ENCODE results near the gene DDX56. TPM values are rescaled to one million over a fixed set of nuclear protein-coding genes. Genes with fewer than 3 reads are reported as not detected.
A peak's percentile ranks its signal among the peaks of the same experiment; 100 is the strongest.
"Not testable (repeated sequence)": the region's sequence is repeated elsewhere in the genome, so short reads cannot be mapped to it uniquely, and the experiment has no call there.

Gene DDX56
- total RNA-seq, 2 donors from 2014 or later, result 41.1 to 90.6 TPM

DNA sequence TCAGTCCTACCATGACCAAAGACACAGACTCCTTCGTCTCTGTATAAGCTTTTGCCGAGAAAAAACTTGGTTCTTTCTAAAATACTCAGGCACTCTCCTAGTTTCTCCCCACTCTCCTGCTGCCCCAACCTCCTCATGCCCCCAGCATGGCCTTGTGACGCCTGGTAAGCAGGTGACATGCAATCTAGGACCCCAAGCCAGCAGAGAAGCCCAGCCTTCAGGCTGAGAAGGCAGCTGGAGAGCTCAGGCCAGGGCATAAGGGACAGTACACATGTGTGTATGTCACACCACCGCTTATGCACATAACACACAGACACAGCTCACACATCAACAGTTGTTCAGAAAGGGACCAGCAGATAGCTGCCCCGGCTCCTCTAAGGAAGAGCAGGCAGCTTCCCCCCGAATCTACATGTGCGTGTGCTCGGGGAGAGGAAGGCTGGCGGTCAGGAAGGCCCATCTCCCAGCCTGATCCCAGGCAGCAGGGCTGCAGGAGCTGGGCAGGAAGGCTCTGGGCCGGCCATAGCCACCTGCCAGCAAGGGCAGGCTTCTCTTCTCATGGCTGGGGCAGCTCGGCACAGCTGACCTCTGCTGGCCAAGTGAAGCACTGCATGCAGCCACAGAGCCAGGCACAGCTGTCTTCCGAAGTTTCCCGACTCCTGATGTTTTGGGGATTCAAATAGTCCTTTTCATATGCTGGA, 8.5 kb downstream of the DDX56 start:
- H3K36me3 ChIP-seq, result peaks cover 26% of the 10 kb centered on the region

DNA sequence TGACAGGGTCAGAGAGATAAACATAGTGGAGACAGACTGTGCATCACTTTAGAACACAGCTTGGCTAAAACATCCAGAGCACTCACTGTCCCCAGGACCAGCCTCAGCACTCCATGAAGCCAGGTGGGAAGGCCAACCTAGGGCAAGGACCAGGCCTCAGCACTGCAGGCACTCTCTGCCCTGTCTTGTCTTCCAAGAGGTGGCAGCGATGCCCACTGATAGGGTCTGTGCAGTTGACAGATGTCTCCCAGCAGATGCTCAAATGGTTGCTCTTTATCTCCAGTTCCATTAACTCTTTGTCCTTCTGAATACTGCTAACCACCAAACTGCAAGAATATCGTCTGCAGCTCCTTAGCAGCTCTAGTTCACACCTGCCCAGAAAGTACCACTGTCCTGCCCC, 9.1 kb downstream of the DDX56 start:
- Histone ChIP-seq H3K27me3 (no peaks in the 10 kb centered on the region), H3K4me1 (no peaks in the 10 kb centered on the region), H3K9ac (ENCODE audit: low read depth in 2 of 2, low read length in 2 of 2) (no peak overlapping the region), H3K9me3 (no peaks in the 10 kb centered on the region), H3K4me3 (no peak overlapping the region), H3K27ac (no peak overlapping the region), H3K36me3 (peaks cover 20% of the 10 kb centered on the region)
- TF ChIP-seq, protein P1, sequence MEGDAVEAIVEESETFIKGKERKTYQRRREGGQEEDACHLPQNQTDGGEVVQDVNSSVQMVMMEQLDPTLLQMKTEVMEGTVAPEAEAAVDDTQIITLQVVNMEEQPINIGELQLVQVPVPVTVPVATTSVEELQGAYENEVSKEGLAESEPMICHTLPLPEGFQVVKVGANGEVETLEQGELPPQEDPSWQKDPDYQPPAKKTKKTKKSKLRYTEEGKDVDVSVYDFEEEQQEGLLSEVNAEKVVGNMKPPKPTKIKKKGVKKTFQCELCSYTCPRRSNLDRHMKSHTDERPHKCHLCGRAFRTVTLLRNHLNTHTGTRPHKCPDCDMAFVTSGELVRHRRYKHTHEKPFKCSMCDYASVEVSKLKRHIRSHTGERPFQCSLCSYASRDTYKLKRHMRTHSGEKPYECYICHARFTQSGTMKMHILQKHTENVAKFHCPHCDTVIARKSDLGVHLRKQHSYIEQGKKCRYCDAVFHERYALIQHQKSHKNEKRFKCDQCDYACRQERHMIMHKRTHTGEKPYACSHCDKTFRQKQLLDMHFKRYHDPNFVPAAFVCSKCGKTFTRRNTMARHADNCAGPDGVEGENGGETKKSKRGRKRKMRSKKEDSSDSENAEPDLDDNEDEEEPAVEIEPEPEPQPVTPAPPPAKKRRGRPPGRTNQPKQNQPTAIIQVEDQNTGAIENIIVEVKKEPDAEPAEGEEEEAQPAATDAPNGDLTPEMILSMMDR (IDR thresholded peaks at IDR 0.05), result no peak
- intact Hi-C loops (cut with DNase I), result loop anchor here (2.0 to 5.0 kb wide), 2 partner anchors 72 to 324 kb away; partner anchors contain the start of gene NUDCD3
- no peak for DNase-seq

More for the DNA sequence above, 8.5 kb downstream of the DDX56 start:
- no peak overlapping the region for H3K4me3 ChIP-seq
- H3K27ac ChIP-seq, result no peak overlapping the region
- intact Hi-C loops (cut with DNase I), result loop anchor here (2.0 to 5.0 kb wide), 2 partner anchors 73 to 324 kb away; partner anchors contain the start of gene NUDCD3
- no peak overlapping the region for H3K9ac ChIP-seq (ENCODE audit: low read depth in 2 of 2, low read length in 2 of 2)
- peak; percentile 68 for DNase-seq
- TF ChIP-seq, protein P1 (IDR thresholded peaks at IDR 0.05), result peak; percentile 99
- no peaks in the 10 kb centered on the region for H3K4me1 ChIP-seq
- H3K9me3 ChIP-seq, result no peaks in the 10 kb centered on the region
- no peaks in the 10 kb centered on the region for H3K27me3 ChIP-seq

DNA sequence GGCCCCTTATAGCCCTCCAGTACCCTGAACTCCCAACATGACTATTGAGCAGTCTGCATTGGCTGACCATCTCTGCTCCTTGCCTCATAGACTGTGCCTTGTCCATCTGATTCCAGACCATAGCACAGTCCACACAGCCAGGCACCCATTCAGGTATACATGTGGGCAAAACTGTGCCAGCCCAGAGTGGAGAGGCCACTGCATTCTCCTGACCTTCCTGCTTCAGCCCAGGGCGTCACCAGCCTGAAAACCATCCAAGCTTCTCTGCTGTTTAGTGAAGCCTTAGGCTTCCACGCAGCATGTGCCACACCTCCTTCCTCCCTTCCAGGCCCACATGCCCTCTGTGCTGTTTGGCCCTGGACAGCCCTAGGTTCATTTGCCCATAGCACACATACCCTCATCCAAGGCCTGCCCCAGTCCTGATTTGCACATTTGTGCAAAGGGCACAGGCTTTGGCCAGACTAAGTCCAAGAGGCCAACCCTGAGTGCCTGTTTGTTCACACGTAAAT, 10.5 kb downstream of the DDX56 start:
- peaks cover 11% of the 10 kb centered on the region for H3K36me3 ChIP-seq
- H3K9ac ChIP-seq (ENCODE audit: low read depth in 2 of 2, low read length in 2 of 2), result no peak overlapping the region
- TF ChIP-seq, protein P1 (IDR thresholded peaks at IDR 0.05), result no peak
- H3K27ac ChIP-seq, result no peak overlapping the region
- no peaks in the 10 kb centered on the region for H3K4me1 ChIP-seq
- no peak overlapping the region for H3K4me3 ChIP-seq
- intact Hi-C loops (cut with DNase I), result no loop called here
- no peaks in the 10 kb centered on the region for H3K27me3 ChIP-seq
- DNase-seq, result no peak
- H3K9me3 ChIP-seq, result no peaks in the 10 kb centered on the region

DNA sequence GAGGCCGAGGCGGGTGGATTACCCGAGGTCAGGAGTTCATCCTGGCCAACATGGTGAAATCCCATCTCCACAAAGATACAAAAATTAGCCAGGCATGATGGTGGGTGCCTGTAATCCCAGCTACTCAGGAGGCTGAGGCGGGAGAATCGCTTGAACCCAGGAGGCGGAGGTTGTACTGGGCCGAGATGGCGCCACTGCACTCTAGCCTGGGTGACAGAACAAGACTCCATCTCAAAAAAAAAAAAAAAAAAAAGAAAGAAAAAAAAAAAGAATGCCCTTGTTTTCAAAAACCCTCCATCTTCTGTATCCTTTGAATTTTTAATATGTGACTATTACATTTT, 11.1 kb downstream of the DDX56 start:
- intact Hi-C loops (cut with DNase I); H3K4me3 ChIP-seq; DNase-seq; H3K9ac ChIP-seq (ENCODE audit: low read depth in 2 of 2, low read length in 2 of 2); H3K9me3 ChIP-seq; H3K27me3 ChIP-seq; H3K4me1 ChIP-seq; H3K36me3 ChIP-seq; H3K27ac ChIP-seq: not testable (repeated sequence)

DNA sequence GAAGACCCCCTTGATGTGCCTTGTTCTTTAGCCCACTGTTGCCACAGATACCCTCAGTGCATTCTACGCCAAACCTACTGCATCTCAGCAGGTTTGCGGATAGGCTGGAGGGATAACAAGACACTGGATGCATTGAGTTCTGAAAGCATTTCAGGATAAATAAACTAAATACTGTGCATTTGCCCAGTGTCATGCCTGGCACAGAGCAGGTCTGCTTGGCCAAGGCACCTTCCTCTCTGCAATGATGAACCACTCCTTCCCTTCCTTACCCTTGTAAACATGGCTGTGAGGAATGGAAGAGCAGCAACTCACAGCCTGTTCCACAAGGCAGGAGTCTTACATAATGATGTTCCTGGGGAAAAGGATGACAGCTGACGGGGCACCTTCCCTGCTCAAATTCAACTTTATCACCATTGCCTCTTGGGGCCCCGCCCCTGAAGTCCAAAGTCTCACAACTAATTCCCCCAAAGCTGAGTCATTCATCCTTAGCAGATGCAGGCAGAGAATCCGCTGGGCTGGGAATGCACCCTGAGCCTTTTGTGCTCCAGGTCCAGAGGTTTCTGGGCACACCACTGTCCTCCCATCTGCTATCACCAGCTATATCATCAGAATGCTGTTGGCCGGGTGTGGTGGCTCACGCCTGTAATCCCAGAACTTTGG, 11.6 kb downstream of the DDX56 start:
- Histone ChIP-seq H3K27me3 (no peaks in the 10 kb centered on the region), H3K27ac (no peak overlapping the region), H3K4me1 (no peaks in the 10 kb centered on the region), H3K9ac (ENCODE audit: low read depth in 2 of 2, low read length in 2 of 2) (no peak overlapping the region), H3K9me3 (no peaks in the 10 kb centered on the region), H3K4me3 (no peak overlapping the region), H3K36me3 (no peaks in the 10 kb centered on the region)
- intact Hi-C loops (cut with DNase I), result no loop called here
- TF ChIP-seq, protein P1 (IDR thresholded peaks at IDR 0.05), result no peak
- DNase-seq, result peak; percentile 76

DNA sequence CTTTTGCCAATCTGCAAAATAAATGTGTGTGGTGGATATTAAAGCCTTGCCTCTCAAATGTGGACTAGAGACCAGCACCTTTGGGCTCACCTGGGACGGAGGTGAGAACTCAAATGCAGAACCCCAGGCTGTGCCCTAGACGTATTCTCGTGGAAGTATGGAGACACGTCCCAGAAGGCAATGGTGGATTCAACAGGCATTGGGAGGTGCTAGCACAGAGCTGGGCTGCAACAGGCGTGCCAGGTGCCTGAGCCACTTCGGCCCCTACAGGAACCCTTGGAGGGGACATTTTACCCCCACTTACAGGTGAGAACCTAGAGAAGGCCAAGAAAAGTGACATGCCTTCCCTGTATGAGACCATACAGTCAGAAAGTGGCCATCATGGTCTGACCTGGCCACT, 12.2 kb downstream of the DDX56 start:
- Histone ChIP-seq H3K36me3 (no peaks in the 10 kb centered on the region), H3K27ac (no peak overlapping the region), H3K9ac (ENCODE audit: low read depth in 2 of 2, low read length in 2 of 2) (no peak overlapping the region), H3K4me1 (no peaks in the 10 kb centered on the region), H3K9me3 (no peaks in the 10 kb centered on the region), H3K27me3 (no peaks in the 10 kb centered on the region), H3K4me3 (no peak overlapping the region)
- intact Hi-C loops (cut with DNase I), result no loop called here
- no peak for DNase-seq
- TF ChIP-seq, protein P1 (IDR thresholded peaks at IDR 0.05), result no peak

All from colonic mucosa (tissue), 4 donors.